Activated T-cell treated with anti-CD3 and anti-CD28 coated beads, Interleukin-2, amount 50 U/mL, for 72 hours (primary cell): Measurements from ENCODE around the gene UNC93A. TPM values are rescaled to one million over a fixed set of nuclear protein-coding genes. Genes with fewer than 3 reads are reported as not detected.
"Not testable (repeated sequence)": the region's sequence is repeated elsewhere in the genome, so short reads cannot be mapped to it uniquely, and the experiment has no call there.

ENCODE experiments used
- ATAC-seq, 2 donors: fragments of 150-1000 bp; cut with Tn5 transposase; replicated peaks in 1 of 2; 2 replicates each; pipeline ENCODE4 v1.10.0; 2021; ENCODE audit warnings: moderate library complexity in 2 of 2, mild to moderate bottlenecking in 1 of 2
- DNase-seq, 2 donors: peaks; one replicate each; pipeline ENCODE4 v3.0.0; 2021 to 2022; ENCODE audit warnings: mixed read lengths in 1 of 2
- H3K27ac Mint-ChIP-seq: one replicate; pipeline ENCODE4 v1.8.0; 2022; ENCODE audit warnings: mild to moderate bottlenecking, moderate library complexity, mixed read lengths
- H3K27me3 Mint-ChIP-seq: one replicate; pipeline ENCODE4 v1.8.0; 2022; ENCODE audit warnings: low read depth, mixed read lengths
- H3K36me3 Mint-ChIP-seq, 2 donors: one replicate each; pipeline ENCODE4 v1.8.0; 2022; ENCODE audit warnings: mixed read lengths in 2 of 2, mild to moderate bottlenecking in 1 of 2; ENCODE audit not compliant: insufficient read depth in 2 of 2
- H3K4me1 Mint-ChIP-seq: one replicate; pipeline ENCODE4 v1.8.0; 2022; ENCODE audit warnings: low read depth, mixed read lengths
- H3K4me3 Mint-ChIP-seq, 2 donors: one replicate each; pipeline ENCODE4 v1.8.0; 2022; ENCODE audit warnings: mild to moderate bottlenecking in 2 of 2, mixed read lengths in 2 of 2, moderate library complexity in 2 of 2
- H3K9me3 Mint-ChIP-seq, 2 donors: one replicate each; pipeline ENCODE4 v1.8.0; 2022; ENCODE audit warnings: mixed read lengths in 2 of 2
- total RNA-seq, 2 donors: library from RNA; stranded (reverse); gene quantifications; one replicate each; pipeline ENCODE4 v1.2.3, GENCODE V29; 2022

Gene UNC93A
- not detected for total RNA-seq

- Mint-ChIP-seq H3K4me3 (no peak within 1 kb of the TSS), H3K9me3 (no peaks in the 10 kb centered on the region), H3K36me3 (no peaks in the 10 kb centered on the region), H3K27me3 (peaks cover 10% of the 10 kb centered on the region), H3K27ac (no peak within 1 kb of the TSS), H3K4me1 (no peaks in the 10 kb centered on the region)
- no peak for ATAC-seq
- no peak for DNase-seq
Measured at GRCh38 chr6:167290786-167291622, at the start of gene UNC93A. Gene UNC93A, plus strand, starts transcription at chr6:167291315. Its CDS starts 175 bp downstream, at chr6:167291490.

GRCh38 chr6:167241321-167242134 lies 49.6 kb upstream of the UNC93A start:
- H3K4me1 Mint-ChIP-seq, H3K4me3 Mint-ChIP-seq, H3K36me3 Mint-ChIP-seq, H3K27ac Mint-ChIP-seq, DNase-seq, ATAC-seq, H3K9me3 Mint-ChIP-seq: not testable (repeated sequence)
- H3K27me3 Mint-ChIP-seq, result peaks cover 17% of the 10 kb centered on the region

- H3K4me3 Mint-ChIP-seq, H3K27ac Mint-ChIP-seq, DNase-seq, H3K4me1 Mint-ChIP-seq, H3K9me3 Mint-ChIP-seq, ATAC-seq, H3K36me3 Mint-ChIP-seq: not testable (repeated sequence)
- H3K27me3 Mint-ChIP-seq, result peaks cover 17% of the 10 kb centered on the region
Measured at GRCh38 chr6:167242135-167242506, 49.0 kb upstream of the UNC93A start.

- H3K9me3 Mint-ChIP-seq, ATAC-seq: not testable (repeated sequence)
Measured at GRCh38 chr6:167242511-167243051, 48.5 kb upstream of the UNC93A start.

GRCh38 chr6:167244064-167244960 lies 46.8 kb upstream of the UNC93A start:
- Mint-ChIP-seq H3K4me3 (no peak overlapping the region), H3K9me3 (no peaks in the 10 kb centered on the region), H3K27me3 (peaks cover 10% of the 10 kb centered on the region), H3K36me3 (no peaks in the 10 kb centered on the region), H3K4me1 (no peaks in the 10 kb centered on the region), H3K27ac (no peak overlapping the region)
- ATAC-seq, result no peak
- no peak for DNase-seq

More at GRCh38 chr6:167242511-167243051, 48.5 kb upstream of the UNC93A start:
- not testable (repeated sequence) for H3K4me3 Mint-ChIP-seq, H3K4me1 Mint-ChIP-seq, H3K27ac Mint-ChIP-seq, DNase-seq, H3K36me3 Mint-ChIP-seq
- peaks cover 14% of the 10 kb centered on the region for H3K27me3 Mint-ChIP-seq

GRCh38 chr6:167244991-167245390 lies 46.1 kb upstream of the UNC93A start:
- H3K36me3 Mint-ChIP-seq, result no peaks in the 10 kb centered on the region
- DNase-seq, result no peak
- ATAC-seq, result no peak
- H3K4me3 Mint-ChIP-seq, result no peak overlapping the region
- peaks cover 10% of the 10 kb centered on the region for H3K27me3 Mint-ChIP-seq
- no peak overlapping the region for H3K27ac Mint-ChIP-seq
- no peaks in the 10 kb centered on the region for H3K9me3 Mint-ChIP-seq
- H3K4me1 Mint-ChIP-seq, result no peaks in the 10 kb centered on the region

GRCh38 chr6:167245591-167245990 lies 45.5 kb upstream of the UNC93A start:
- no peak overlapping the region for H3K4me3 Mint-ChIP-seq
- peaks cover 10% of the 10 kb centered on the region for H3K27me3 Mint-ChIP-seq
- ATAC-seq (no peak), DNase-seq (no peak)
- no peaks in the 10 kb centered on the region for H3K4me1 Mint-ChIP-seq
- no peaks in the 10 kb centered on the region for H3K9me3 Mint-ChIP-seq
- no peak overlapping the region for H3K27ac Mint-ChIP-seq
- H3K36me3 Mint-ChIP-seq, result no peaks in the 10 kb centered on the region

- Mint-ChIP-seq H3K27ac (no peak overlapping the region), H3K27me3 (peaks cover 2% of the 10 kb centered on the region), H3K4me1 (no peaks in the 10 kb centered on the region), H3K36me3 (no peaks in the 10 kb centered on the region), H3K4me3 (no peak overlapping the region), H3K9me3 (no peaks in the 10 kb centered on the region)
- DNase-seq (no peak), ATAC-seq (no peak)
Measured at GRCh38 chr6:167247814-167248595, 43.1 kb upstream of the UNC93A start.

GRCh38 chr6:167248878-167249455 lies 42.1 kb upstream of the UNC93A start:
- not testable (repeated sequence) for DNase-seq, H3K27ac Mint-ChIP-seq, ATAC-seq, H3K4me1 Mint-ChIP-seq, H3K9me3 Mint-ChIP-seq, H3K27me3 Mint-ChIP-seq, H3K36me3 Mint-ChIP-seq, H3K4me3 Mint-ChIP-seq

GRCh38 chr6:167252271-167252670 lies 38.8 kb upstream of the UNC93A start:
- Mint-ChIP-seq H3K9me3 (peaks cover 2 to 6% of the 10 kb centered on the region in 2 donors), H3K36me3 (peaks cover 0 to 2% of the 10 kb centered on the region in 2 donors), H3K27me3 (peaks cover 3% of the 10 kb centered on the region), H3K4me1 (no peaks in the 10 kb centered on the region), H3K27ac (no peak overlapping the region), H3K4me3 (no peak overlapping the region)
- DNase-seq, result no peak
- ATAC-seq, result no peak

- no peak for DNase-seq
- no peak for ATAC-seq
- H3K9me3 Mint-ChIP-seq, result peaks cover 2 to 6% of the 10 kb centered on the region in 2 donors
- peaks cover 21% of the 10 kb centered on the region for H3K27me3 Mint-ChIP-seq
- no peak overlapping the region for H3K27ac Mint-ChIP-seq
- H3K4me3 Mint-ChIP-seq, result no peak overlapping the region
- no peaks in the 10 kb centered on the region for H3K4me1 Mint-ChIP-seq
- peaks cover 0 to 2% of the 10 kb centered on the region in 2 donors for H3K36me3 Mint-ChIP-seq
Measured at GRCh38 chr6:167255918-167256553, 35.1 kb upstream of the UNC93A start.
